GM10266 (cell line): ENCODE measurements around the gene ZNF519.
"Not testable (repeated sequence)": the region's sequence is repeated elsewhere in the genome, so short reads cannot be mapped to it uniquely, and the experiment has no call there.

ENCODE experiments used
- DNase-seq: peaks from one replicate; pipeline ENCODE4 v3.0.0; 2012; ENCODE audit errors: extremely low spot score
- TF ChIP-seq, protein P1 (sequence below): IDR thresholded peaks from 2 replicates; pipeline ENCODE4 v1.5.1; 2012; ENCODE audit warnings: mild to moderate bottlenecking, low read depth; ENCODE audit not compliant: control insufficient read depth, insufficient read depth; ENCODE audit errors: missing control alignments

Gene ZNF519

GRCh38 chr18:14151564-14152113, 19.4 kb upstream of the ZNF519 start:
- DNase-seq, result not testable (repeated sequence)

DNA sequence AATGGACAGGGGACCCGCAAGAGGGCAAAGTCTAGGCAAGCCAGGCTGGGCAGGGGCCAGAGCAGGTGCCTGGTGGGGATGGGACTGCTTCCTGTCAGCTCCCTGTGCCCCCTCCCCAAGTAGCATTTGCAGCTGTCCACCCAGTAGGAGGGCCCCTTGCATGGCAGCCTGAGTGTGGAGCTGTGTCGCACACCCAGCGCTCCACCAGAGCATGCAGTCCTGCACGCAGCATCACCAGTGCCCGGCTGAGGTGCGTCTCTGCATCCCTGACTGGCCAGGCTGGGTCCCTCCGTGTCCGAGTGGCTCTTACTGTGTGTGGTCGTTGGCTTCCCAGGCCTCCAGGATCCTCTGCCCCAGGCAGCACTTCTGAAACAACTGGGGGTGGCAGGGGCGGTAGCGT, 18.5 kb upstream of the ZNF519 start:
- DNase-seq, result not testable (repeated sequence)

DNA sequence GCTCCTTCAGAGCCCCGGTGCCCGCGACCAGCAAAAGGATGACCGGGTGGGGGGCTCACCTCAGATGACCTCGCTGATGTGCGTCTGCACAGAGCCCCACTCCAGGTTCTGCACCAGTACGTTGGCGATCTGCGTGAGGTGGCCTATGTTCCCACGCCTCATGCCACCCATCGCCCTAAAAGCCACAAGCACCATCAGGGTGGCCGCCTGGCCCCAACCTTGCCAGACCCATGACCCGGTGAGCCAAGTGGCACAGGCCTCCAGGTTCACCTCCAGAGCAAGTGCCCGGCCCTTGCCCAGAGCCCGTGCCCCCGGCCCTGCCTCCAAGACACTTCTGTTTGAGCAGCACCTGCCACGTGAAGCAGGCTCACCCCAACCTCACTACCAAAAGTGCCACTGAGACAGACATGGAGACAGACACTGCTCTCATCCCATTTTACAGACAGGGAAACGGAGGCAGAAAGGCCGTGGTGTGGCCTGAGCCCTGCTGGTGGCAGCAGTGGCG, 17.7 kb upstream of the ZNF519 start:
- not testable (repeated sequence) for DNase-seq

GRCh38 chr18:14149121-14149850, 17.1 kb upstream of the ZNF519 start:
- not testable (repeated sequence) for DNase-seq

- DNase-seq, result not testable (repeated sequence)
Observed at GRCh38 chr18:14147935-14148865, 16.0 kb upstream of the ZNF519 start.

DNA sequence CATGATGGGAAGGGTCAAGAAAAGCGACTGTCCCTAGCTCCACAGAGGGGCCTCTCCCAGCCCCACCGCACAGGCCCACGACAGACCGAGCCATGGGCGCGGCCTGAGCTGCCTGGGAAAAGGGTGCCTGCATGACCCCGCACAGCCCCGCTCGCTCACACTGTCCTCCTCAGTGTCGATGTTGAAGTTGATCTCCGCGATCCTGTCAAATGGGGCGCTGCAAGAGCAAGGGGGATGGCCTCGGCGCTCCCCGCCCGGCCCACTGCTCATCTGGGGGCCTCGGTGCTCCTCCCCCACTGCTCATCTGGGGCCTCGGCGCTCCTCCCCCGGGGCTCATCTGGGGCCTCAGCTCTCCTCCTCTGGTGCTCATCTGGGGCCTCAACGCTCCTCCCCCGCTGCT, 14.5 kb upstream of the ZNF519 start:
- not testable (repeated sequence) for DNase-seq

DNA sequence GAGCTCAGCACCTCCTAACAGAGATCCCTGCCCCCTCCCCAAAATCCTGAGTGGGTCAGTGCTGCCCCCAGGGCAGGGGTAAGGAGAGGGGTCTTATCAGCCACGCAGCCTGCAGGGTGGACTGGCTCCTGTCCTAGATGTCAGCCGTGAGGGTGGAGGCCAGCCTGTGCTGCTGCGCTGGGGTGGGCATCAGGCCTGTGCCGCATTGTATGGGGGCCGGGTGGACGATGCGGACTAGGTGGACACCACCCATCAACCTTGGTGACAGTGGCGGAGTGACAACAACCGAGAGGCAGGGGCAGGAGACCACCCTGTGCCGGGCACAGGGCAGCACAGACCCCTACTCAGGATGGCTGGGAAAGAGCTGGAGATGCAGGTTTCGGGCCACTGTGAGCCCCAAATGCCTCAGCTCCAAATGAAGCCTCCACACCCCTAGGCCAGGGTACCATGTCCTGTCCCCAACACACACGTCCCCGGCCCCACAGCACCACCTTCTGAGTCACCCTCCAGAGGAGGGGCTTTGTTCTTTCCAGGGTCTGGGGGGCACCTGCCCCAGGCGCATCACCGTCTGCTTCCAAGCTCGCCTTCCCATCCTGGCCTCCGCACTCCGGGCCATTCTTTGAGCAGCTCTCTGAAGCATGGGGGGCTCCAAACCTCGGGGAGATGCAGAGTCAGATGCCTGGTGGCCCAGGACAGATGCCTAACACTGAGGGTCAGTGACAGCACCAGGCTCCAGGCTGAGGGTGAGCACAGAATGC, 13.5 kb upstream of the ZNF519 start:
- not testable (repeated sequence) for DNase-seq

DNA sequence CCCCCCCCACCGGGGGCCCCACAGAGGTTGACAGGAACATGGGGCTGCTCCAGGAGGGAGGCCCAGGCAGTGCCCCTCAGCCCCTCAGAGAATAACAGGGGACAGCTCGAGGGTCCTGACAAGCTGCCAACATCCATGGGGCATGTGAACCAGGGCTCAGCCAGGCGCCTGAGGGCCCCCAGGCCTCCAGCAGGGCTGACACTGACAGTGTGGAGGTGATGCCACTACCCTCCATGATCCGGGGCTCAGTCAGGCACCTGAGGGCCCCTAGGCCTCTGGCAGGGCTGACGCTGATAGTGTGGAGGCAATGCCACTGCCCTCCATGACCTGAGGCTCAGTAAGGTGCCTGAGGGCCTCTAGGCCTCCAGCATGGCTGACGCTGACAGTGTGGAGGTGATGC, 12.8 kb upstream of the ZNF519 start:
- not testable (repeated sequence) for DNase-seq

- TF ChIP-seq, protein P1, sequence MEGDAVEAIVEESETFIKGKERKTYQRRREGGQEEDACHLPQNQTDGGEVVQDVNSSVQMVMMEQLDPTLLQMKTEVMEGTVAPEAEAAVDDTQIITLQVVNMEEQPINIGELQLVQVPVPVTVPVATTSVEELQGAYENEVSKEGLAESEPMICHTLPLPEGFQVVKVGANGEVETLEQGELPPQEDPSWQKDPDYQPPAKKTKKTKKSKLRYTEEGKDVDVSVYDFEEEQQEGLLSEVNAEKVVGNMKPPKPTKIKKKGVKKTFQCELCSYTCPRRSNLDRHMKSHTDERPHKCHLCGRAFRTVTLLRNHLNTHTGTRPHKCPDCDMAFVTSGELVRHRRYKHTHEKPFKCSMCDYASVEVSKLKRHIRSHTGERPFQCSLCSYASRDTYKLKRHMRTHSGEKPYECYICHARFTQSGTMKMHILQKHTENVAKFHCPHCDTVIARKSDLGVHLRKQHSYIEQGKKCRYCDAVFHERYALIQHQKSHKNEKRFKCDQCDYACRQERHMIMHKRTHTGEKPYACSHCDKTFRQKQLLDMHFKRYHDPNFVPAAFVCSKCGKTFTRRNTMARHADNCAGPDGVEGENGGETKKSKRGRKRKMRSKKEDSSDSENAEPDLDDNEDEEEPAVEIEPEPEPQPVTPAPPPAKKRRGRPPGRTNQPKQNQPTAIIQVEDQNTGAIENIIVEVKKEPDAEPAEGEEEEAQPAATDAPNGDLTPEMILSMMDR, result no peak
- no peak for DNase-seq
Observed at GRCh38 chr18:14144628-14144895, 12.3 kb upstream of the ZNF519 start.

- DNase-seq, result not testable (repeated sequence)
Observed at GRCh38 chr18:14143871-14144627, 11.8 kb upstream of the ZNF519 start.

- DNase-seq, result not testable (repeated sequence)
Observed at GRCh38 chr18:14143396-14143795, 11.2 kb upstream of the ZNF519 start.

- not testable (repeated sequence) for DNase-seq
Observed at GRCh38 chr18:14142177-14142576, 9.9 kb upstream of the ZNF519 start.

- not testable (repeated sequence) for DNase-seq
Observed at GRCh38 chr18:14139583-14139982, 7.3 kb upstream of the ZNF519 start.

DNA sequence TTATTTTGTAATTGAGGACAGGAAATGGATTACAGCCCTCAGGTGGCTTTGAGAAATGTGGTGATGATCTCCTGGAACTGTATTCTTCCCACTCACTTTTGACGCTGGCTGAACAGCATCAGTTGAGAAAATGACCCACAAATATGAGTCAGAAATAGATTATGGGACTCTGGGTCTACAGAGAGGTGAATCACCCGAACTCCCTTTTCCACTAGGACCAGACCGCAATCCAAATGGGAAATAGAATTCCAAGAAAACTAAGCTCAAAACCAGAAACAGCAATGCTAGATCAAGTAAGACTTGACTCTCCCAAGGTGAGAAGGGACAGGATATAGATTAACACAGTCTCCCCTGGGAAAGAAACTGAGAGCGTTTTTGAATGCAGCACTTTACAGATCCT, 5.7 kb upstream of the ZNF519 start:
- not testable (repeated sequence) for DNase-seq

GRCh38 chr18:14131696-14132270, 452 bp downstream of the ZNF519 start:
- DNase-seq, result not testable (repeated sequence)

- not testable (repeated sequence) for DNase-seq
Observed at GRCh38 chr18:14130804-14131203, 1.4 kb downstream of the ZNF519 start.
